GM21825 (cell line): ENCODE results near the gene IBTK.
"Not testable (repeated sequence)": the region's sequence is repeated elsewhere in the genome, so short reads cannot be mapped to it uniquely, and the experiment has no call there.

ENCODE experiments used
- ATAC-seq: cut with Tn5 transposase; IDR thresholded peaks from one replicate; pipeline ENCODE4 v1.9.1; 2021; ENCODE audit warnings: mild to moderate bottlenecking, moderate library complexity; ENCODE audit not compliant: unreplicated experiment

The IBTK gene

DNA sequence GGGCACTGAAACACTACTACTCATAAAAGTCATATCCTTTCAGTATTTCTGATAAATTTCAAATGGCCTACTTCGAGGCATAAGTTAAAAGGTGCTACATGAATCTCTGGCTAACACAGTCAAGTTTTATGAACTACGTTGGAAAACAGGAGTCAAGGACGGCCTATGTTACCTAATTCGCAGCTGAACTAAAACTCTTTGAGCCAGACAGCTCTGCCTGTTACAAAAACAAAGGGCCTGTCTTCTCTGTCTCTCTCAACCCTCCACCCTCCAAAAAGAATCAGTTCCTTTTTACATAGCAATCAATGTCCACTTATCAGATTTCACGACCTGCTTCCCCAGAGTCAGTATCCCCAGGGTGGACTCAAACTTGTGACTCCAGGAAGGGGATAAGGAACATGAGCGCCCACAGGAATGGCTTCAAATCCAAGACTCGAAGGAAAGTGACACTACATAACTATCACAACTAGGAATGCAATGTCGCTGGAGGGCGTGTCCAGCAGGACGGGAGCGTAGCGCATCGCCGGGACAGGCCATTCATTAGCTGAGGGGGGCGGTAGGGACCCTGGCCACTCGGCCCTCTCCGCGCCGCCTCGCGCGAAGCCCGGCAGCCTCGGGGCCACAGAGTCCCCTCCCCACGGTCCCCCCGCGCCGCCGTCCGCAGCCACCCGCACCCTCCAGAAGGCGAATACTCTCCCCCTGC is 591 bp downstream of the IBTK start:
- peak; percentile 36 for ATAC-seq

DNA sequence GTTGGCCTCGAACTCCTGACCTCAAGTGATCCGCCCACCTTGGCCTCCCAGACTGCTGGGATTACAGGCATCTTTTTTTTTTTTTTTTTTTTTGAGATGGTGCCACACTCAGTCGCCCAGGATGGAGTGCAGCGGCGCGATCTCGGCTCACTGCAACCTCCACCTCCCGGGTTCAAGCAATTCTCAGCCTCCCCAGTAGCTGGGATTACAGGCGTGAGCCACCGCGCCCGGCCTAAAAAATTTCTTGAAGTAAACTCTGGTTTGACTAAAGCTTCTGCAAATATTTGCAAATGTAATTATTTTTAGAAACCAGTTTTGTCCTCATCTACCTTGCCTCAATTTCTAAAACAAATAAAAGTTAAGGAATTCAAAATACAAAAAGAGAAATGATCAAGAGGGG is 1.2 kb downstream of the IBTK start:
- ATAC-seq: no peak

DNA sequence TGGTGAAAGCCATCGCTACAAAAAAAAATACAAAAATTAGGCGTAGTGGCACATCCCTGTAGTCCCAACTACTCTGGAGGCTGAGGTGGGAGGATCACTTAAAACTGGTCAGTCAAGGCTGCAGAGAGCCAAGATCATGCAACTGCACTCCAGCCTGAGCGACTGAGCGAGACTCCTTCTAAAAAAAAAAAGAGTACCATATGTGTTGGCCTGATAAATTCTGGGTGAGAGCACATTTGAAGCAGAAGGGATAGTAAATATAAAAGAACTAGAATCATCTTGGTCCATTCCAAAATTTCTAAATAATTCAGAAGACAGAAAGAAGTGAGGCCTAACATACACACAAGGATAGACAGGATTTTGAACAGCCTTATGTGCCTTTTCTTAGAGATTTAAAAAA is 2.2 kb downstream of the IBTK start:
- ATAC-seq: no peak

DNA sequence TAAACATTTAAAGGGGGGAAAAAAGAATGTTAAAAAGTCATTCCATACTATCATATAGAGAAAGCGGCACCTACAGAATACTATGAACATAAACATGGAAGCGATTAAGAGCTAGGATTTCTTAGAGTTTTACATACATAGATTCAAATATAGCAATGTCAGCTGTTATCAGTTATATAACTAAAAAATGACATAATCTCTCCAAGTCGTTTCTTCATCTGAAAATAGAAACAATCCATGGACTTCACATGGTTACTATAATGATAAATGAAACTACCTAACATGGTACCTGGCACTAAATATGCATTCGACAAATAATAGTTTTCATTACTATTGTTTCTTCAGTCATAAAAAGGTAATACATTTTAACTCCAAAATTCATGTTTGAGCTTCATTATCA is 3.7 kb downstream of the IBTK start:
- ATAC-seq: no peak

DNA sequence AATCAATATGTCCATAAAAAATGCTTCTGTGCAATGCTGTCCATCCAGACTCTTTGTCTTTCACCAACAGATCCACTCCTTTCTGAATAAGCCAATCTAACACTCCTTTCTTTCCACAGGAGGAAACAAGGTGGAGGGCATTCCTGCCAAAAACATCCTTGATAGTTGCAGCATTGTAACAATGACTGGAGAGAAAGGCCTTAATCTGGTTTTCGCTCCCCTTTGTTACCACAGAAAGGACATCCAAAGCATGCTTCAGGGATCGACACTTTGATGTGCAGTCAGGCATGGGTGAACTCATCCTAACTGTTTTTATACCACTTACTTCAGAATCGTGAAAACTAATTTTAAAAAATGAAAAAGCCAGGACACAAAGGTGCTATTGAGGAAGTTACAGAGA is 7.4 kb downstream of the IBTK start:
- ATAC-seq: no peak

DNA sequence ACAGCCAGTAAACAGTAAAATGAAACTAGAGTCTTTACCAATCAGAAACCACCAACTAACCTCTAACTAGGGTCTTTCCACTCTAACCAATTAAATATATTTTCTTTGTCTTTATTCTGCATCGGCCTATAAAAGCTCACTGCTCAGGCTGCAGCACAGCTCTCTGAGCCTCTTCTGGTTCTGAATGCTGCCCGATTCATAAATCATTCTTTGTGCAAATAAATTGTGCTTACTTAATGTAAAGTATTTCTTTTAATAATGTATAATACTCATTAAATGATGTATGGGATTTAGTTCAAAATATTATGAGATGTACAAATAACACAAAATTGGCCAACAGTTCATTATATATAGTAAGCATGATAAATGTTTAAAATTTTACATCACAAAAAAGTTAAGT is 7.9 kb downstream of the IBTK start:
- ATAC-seq: no peak

DNA sequence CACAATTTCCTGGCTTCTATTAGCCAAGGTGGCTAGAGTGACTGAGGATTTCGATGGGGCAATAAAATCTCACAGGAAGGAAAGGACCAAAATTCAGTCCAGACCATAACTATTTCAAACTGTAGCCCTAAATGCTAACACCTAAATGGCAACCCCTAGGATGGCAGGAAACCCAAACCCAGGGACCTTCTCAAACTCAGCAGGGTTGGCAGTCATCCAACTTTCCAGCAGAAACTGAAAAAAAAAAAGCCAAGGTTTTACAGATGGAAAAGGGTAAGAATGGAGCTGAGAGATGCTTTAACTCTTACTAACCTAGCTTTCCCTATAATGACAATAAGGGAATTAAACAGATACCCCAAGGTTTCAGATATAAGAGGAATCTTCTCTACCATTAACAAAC is 10.5 kb downstream of the IBTK start:
- ATAC-seq: no peak

DNA sequence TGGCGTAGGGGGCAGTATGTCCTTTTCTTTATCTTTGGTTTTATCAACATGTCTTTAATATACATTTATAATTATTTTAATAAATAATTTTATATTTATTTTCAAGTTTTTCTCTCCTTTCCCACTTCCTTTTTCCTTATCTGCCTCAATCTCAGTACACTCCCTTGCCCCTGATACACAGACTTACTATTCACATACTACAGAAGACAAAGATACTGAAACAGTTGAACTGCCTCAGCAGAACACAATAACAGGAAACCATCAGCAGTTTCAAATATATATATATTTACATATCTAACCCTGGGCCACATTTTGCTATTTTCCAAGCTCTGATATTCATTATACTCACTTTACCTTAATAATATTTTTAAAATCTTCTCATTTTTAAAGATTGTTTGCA is 19.8 kb downstream of the IBTK start:
- ATAC-seq: peak; percentile 86

DNA sequence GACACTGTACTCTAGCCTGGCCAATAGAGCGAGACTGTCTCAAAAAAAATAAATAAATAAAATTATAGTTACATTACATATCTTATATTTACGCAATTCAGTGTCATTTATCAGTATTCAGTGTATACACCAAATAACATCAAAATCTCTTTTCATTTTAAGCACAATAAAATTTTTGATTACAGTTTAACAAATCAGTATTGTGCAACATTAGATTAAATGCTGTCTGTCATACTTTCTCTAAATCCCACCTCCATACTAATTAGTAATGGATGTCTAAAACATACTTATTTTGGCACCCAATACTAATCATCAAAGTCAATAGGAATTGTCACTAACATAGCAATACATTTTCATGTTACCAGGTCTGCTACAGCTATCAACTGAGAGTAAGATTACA is 27.4 kb downstream of the IBTK start:
- no peak for ATAC-seq

DNA sequence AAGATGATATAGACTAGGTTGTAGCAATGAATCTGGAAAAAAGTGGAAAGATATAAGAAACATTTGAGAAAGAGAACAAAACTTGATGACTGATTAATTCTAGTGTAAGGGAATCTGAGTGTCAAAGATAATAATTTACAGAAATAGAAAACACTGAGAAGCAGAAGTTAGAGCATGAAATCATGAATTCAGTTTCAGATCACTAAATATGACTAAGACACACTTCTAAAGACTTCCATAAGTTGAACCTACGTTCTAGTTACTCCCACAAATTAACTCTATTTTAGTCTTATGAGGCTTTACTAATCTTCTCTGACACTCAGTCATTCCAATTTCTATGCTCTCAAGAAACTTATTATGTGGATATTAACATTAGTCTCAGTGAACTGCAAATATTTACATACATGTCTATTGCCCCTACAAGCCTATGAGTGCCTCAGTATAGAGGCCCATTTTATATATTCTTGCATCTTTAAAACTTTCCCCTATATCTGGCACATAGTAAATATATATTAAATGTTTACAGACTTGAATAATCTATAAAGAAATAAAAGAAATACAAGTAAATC is 30.4 kb downstream of the IBTK start:
- ATAC-seq: peak; percentile 88

DNA sequence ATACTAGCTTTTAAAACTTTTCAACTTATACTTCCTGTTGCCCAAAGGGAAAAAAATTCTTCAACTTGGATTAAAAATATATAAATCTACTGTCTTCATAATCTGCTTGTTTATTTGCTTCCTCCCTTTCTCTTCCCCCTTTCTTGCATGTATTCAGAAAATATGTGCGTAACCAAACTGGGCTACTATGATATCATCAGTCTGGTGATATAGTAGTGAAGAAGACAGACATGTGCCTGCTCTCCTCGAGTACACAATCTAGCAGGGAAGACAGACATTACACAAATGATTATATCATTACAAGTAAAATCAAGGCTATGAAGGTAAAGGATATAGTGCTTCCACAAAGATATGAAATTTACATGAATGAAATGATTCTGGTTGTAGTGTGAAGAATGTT is 31.0 kb downstream of the IBTK start:
- ATAC-seq: peak; percentile 23

DNA sequence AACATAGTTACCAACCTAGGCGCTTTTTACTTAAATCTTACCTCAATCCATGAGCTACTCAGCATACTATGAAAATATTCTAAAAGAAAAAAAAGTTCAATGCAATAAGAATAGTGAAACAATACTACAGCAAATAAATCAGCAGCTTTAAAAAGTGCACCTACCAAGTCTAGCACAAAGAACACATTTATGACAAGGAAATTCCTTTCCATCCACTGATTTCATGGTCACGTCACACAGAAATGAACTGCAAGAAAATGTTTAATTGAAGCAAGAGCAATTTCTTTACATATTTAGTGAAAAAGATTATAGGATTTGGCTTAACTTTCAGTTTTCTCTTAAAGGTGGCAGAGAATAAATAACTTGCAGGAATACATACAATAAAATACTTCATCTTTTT is 36.2 kb downstream of the IBTK start:
- no peak for ATAC-seq

DNA sequence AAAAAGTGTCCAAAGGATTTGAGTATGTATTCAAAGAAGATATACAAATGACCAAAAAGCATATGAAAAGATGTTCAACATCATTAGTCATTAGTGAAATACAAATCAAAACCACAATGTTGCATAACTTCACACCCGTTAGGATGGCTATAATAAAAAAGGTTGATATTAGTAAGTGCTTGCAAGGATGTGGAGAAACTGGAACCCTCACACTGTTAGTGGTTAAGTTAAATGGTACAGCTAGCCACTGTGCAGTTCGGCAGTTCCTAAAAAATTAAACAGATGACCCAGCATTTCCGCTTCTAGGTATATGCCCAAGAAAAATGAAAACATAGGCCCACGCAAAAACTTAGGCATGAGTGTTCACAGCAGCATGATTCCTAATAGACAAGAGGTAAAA is 38.6 kb downstream of the IBTK start:
- ATAC-seq: no peak

DNA sequence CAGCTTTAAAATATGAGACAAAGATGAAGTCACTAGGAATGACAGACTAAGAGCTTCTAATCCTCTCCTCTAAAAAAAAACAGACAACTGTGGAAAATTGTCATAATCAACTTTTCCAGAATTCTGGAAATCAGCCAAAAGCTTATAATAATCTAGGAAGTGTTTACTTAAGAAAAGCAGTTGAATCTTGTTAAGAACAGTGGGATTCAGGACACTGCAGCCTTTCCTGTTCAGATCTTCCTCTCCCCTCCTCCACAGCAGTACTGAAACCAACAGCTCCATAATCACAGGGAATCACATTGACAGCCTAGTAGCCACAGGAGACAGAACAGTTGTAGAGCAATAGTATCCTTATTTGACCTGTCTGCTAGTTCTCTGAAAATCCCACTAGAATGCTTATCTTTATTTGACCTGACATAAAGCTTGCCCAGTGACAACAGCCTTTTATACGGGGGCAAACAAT is 41.6 kb downstream of the IBTK start:
- ATAC-seq: no peak

DNA sequence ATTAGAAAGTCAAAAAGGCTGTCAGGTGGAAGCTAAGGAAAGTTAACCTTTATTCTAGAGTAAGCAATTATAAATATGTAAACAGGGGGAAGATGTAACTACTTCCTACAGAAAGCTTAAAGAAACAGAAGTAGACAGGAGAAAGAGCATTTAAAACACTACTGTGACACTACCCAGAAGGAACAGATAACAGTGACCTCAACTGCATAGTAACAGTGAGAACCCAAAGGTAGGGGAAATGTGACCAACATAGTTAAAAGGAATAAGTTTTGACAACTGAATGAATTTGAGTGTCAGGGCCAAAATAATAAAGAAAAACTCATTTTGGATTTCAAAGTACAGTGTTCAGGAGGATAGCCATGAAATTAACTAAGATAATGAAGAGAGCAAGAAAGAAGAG is 43.5 kb downstream of the IBTK start:
- ATAC-seq: no peak

DNA sequence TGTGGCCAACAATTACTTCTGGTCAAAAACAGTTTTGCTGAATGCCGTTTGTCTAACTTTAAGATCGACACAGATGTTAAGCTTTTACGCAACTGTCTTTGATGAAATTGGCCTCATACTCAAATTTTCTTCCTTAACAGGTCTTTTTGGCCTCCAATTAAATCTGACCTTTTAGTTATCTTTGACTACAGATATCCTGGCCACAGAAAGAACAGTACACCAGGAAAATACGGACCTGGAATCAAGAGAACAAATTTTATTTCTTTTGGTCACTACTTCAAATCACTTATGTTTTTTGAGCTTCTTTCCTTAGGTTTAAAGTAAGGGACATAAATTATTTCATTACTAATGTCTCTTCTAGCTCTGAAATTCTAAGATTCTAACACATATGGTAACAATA is 49.8 kb downstream of the IBTK start:
- no peak for ATAC-seq

DNA sequence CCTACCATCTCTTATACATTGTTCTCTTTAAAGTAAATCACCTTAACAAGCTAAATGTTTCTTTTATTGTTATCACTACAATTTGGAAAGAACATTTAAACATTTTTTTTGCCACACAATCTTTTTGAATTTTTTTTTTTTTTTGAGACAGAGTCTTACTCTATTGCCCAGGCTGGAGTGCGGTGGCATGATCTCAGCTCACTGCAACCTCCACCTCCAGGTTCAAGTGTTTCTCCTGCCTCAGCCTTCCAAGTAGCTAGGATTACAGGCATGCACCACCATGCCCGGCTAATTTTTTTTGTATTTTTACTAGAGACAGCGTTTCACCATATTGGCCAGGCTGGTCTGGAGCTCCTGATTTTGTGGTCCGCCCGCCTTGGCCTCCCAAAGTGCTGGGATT is 50.3 kb downstream of the IBTK start:
- not testable (repeated sequence) for ATAC-seq

DNA sequence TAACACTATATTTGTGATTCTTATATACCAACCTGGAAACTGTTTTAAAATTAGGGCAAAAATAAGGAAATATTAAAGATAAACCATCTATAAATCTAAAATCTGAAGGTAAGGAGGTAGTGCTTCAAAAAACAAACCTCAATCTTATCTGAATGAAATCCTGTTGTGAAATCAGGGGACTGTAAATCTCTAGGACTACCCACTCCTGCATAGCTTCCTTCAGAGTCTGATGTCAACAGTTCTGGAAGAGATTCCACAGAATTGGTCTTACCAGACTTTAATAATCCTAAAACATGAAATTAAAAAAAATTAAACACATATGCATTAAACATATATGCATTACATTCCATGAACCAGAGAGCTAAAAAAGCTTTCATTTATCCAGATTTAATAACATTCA is 51.4 kb downstream of the IBTK start:
- ATAC-seq: no peak

DNA sequence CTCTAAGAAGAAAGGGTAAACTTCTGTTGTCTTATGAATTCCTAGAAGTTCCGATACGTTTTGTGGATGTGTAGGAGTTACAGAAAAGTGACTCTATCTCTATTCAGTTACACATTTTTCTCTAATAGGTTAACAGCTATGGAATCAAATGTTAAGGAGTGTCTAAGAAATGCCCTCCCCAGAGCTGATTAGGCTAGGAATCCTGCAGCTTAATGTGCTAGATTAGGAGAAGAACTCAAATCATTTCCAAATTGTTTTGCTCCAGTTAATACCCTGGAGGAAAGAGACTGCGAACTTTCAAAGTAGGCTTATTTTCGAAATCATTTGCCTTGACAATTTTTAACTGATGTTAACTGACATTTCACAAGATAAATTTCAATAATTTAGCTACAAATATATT is 51.9 kb downstream of the IBTK start:
- ATAC-seq: no peak

DNA sequence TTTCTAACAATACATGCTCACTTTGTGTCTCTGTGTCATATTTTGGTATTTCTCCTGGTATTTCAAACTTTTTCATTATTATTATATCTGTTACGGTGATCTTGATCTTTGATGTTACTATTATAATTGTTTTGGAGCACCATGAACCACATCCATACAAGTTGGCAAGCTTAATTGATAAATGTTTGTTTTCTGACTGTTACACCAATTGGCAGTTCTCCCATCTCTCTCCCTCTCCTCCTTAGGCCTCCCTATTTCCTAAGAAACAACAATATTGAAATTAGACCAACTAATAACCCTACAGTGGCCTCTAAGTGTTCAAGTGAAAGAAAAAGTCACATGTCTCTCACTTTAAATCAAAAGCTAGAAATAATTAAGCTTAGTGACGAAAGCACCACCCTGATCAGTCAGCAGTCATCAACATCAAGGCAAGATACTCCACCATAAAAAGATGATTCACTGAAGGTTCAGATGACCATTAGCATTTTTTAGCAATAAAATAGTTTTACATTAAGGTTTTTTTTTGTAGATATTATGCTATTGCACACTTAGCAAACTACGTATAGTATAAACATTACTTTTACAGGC is 61.5 kb downstream of the IBTK start:
- ATAC-seq: no peak

DNA sequence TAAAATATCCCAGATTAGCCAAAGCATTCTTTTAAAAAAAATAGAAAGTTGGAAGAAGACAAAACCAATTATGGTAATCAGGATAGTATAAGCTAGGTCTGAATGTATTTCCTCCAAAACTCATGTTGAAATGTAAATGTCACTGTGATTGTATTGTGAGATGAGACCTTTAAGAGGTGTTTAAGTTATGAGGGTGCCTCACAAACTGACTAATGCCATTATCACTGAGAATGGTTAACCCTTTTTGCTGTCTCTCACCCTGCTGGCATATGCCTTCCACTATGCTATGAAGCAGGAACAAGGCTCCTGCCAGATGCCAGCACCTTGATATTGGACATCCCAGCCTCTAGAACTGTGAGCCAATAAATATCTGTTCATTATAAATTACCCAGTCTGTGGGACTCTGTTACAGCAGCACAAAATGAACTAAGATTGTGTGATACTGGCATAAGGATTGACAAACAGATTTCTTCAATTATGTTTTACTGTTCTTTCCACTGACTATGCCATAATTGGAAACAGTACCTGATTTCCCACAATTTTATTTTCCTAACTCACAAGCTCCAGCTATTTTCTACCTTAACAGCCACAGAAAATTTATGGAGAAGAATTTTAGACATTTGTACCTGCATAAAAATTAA is 63.8 kb downstream of the IBTK start:
- no peak for ATAC-seq

DNA sequence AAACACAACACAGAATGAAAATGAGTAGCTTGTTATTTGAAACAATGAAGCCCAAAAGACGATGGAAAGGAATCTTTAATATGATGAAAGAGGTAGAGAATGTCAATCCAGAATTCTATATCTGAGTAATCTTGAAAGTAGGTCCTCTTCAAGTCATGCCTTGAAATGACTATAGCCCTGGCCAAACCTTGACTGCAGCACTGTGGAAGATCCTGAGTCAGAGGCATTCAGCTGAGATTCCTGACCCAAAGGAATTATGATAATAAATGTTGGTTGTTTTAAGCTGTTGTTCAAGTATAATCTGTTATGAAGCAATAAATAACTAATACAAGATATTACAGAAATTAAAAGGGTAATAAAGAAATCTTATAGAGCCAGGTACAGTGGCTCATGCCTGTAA is 64.8 kb downstream of the IBTK start:
- no peak for ATAC-seq
